Panc1 (cell line): Measurements from ENCODE around the gene CRB2. TPM values are rescaled to one million over a fixed set of nuclear protein-coding genes. Genes with fewer than 3 reads are reported as not detected.

ENCODE experiments used
- ATAC-seq: fragments of 200-7000 bp; cut with Tn5 transposase; 2 replicates; pipeline ENCODE4 v1.9.1; 2020; ENCODE audit warnings: mild to moderate bottlenecking, moderate library complexity
- BruUV-seq: library from RNA; stranded (reverse); fragments of 400-500 nt; replicated peaks from 2 replicates; lab custom pipeline; 2021; lab: Mats Ljungman, UMichigan
- CTCF ChIA-PET: fragments of 300-600 bp; sonication (Branson Sonifier 250); formaldehyde crosslinking; loops from one replicate; lab custom pipeline; 2022; ENCODE audit warnings: antibody characterized with exemption; lab: Charles Lee
- POLR2A ChIA-PET: fragments of 300-600 bp; sonication (Branson Sonifier 250); formaldehyde crosslinking; loops from one replicate; lab custom pipeline; 2022; ENCODE audit warnings: antibody characterized with exemption; lab: Charles Lee
- DNase-seq: peaks from one replicate; pipeline ENCODE4 v3.0.0-alpha.2; 2010; ENCODE audit warnings: low read depth, low spot score
- H3K27ac ChIP-seq: 2 replicates; pipeline ENCODE4 v1.5.1; 2011; ENCODE audit warnings: mild to moderate bottlenecking, low read length, inconsistent platforms
- H3K27me3 ChIP-seq: fragments of 200-500 bp; sonication (Bioruptor generic); 2 replicates; pipeline ENCODE4 v1.6.0; 2014; ENCODE audit warnings: low read length, inconsistent platforms; ENCODE audit not compliant: control insufficient read depth, insufficient read depth
- H3K36me3 ChIP-seq: fragments of 200-500 bp; sonication (Bioruptor generic); 2 replicates; pipeline ENCODE4 v1.5.1; 2014; ENCODE audit warnings: inconsistent platforms, mild to moderate bottlenecking, low read length, moderate library complexity; ENCODE audit not compliant: control insufficient read depth, insufficient read depth
- H3K4me1 ChIP-seq: 2 replicates; pipeline ENCODE4 v1.5.1; 2011; ENCODE audit warnings: inconsistent platforms, mild to moderate bottlenecking, low read length, moderate library complexity; ENCODE audit not compliant: control insufficient read depth, insufficient read depth
- H3K4me3 ChIP-seq, 2 experiments: 2 replicates each; pipeline ENCODE4 v1.5.1; 2011 to 2012; ENCODE audit warnings: low read depth in 2 of 2, low read length in 2 of 2, mild to moderate bottlenecking in 2 of 2, inconsistent platforms in 1 of 2, moderate library complexity in 1 of 2
- H3K9me3 ChIP-seq: fragments of 200-500 bp; sonication (Bioruptor generic); 2 replicates; pipeline ENCODE4 v1.5.1; 2014; ENCODE audit warnings: low read depth, mild to moderate bottlenecking, inconsistent platforms, low read length, moderate library complexity; ENCODE audit not compliant: control insufficient read depth, insufficient read depth
- CTCF ChIP-seq: fragments of 450-650 bp; IDR thresholded peaks from 2 replicates; pipeline ENCODE4 v1.5.1; 2017; ENCODE audit warnings: mild to moderate bottlenecking
- POLR2AphosphoS5 ChIP-seq: IDR thresholded peaks from 2 replicates; pipeline ENCODE4 v1.6.1; 2012; ENCODE audit warnings: mild to moderate bottlenecking, low read depth, low read length, moderate library complexity
- REST ChIP-seq, 2 experiments: IDR thresholded peaks; 2 replicates each; pipeline ENCODE4 v1.6.1; 2011 to 2012; ENCODE audit warnings: low read depth in 2 of 2, control low read depth in 1 of 2, low read length in 1 of 2, mild to moderate bottlenecking in 1 of 2, moderate library complexity in 1 of 2; ENCODE audit not compliant: insufficient read depth in 1 of 2
- SIN3A ChIP-seq: IDR thresholded peaks from 2 replicates; pipeline ENCODE4 v1.6.1; 2012; ENCODE audit warnings: low read depth, mild to moderate bottlenecking, low read length, moderate library complexity, borderline replicate concordance; ENCODE audit not compliant: insufficient read depth
- TCF7L2 ChIP-seq: IDR thresholded peaks from 2 replicates; pipeline ENCODE4 v1.6.1; 2011; ENCODE audit warnings: mild to moderate bottlenecking, low read depth, low read length, inconsistent platforms
- in situ Hi-C: cut with HindIII; loops from 2 replicates; pipeline ENCODE4 v1.10.0; 2016; ENCODE audit warnings: low sequenced_read_pairs, low pct_unique_long_range_greater_than_20kb
- intact Hi-C: fragments of 100-400 bp; cut with micrococcal nuclease; formaldehyde crosslinking; loops from one replicate; pipeline ENCODE4 v1.10.0; 2022; ENCODE audit not compliant: unreplicated experiment
- total RNA-seq: library from RNA; stranded (reverse); gene quantifications from one replicate; pipeline ENCODE4 v1.2.1, GENCODE V29; 2021; ENCODE audit not compliant: unreplicated experiment

The CRB2 gene
- total RNA-seq, 1 experiment from 2014 or later: 0.05 TPM

- no peaks in the 10 kb centered on the region for H3K27me3 ChIP-seq
- DNase-seq: no peak
- ChIA-PET CTCF (no interaction called here), POLR2A (no interaction called here)
- H3K4me3 ChIP-seq: no peak overlapping the region
- H3K4me1 ChIP-seq: no peaks in the 10 kb centered on the region
- in situ Hi-C loops: no loop called here
- no TSS peak for BruUV-seq
- H3K36me3 ChIP-seq: no peaks in the 10 kb centered on the region
- intact Hi-C loops: no loop called here
- no peak overlapping the region for H3K27ac ChIP-seq
- TF ChIP-seq POLR2AphosphoS5 (no peak), CTCF (no peak), TCF7L2 (no peak), REST (IDR thresholded peaks at IDR 0.05; ENCODE audit: insufficient read depth in 1 of 2, low read depth in 2 of 2, low read length in 1 of 2) (no peak), SIN3A (no peak)
- no peaks in the 10 kb centered on the region for H3K9me3 ChIP-seq
- no peak for ATAC-seq
Observed at GRCh38 chr9:123389070-123389469, 33.1 kb downstream of the CRB2 start.

- TF ChIP-seq REST (IDR thresholded peaks at IDR 0.05; ENCODE audit: insufficient read depth in 1 of 2, low read depth in 2 of 2, low read length in 1 of 2) (no peak), CTCF (no peak), SIN3A (no peak), POLR2AphosphoS5 (no peak), TCF7L2 (no peak)
- Histone ChIP-seq H3K4me1 (no peaks in the 10 kb centered on the region), H3K36me3 (no peaks in the 10 kb centered on the region), H3K27ac (no peak overlapping the region), H3K27me3 (no peaks in the 10 kb centered on the region), H3K9me3 (no peaks in the 10 kb centered on the region), H3K4me3 (no peak overlapping the region)
- ChIA-PET POLR2A (no interaction called here), CTCF (no interaction called here)
- intact Hi-C loops: no loop called here
- DNase-seq: no peak
- BruUV-seq: no TSS peak
- in situ Hi-C loops: no loop called here
- no peak for ATAC-seq
Observed at GRCh38 chr9:123389698-123390097, 33.7 kb downstream of the CRB2 start.
